ENCODE data around the gene ZW10.

Gene ZW10

GRCh38 chr11:113781682-113782081, 8.2 kb upstream of the ZW10 start:
- H3K4me3 ChIP-seq (ENCODE audit: low read depth, low read length), result no peak overlapping the region
- no peak for TF ChIP-seq CTCF (IDR thresholded peaks at IDR 0.05; ENCODE audit: low read depth, low read length)
- in situ Hi-C loops (cut with HindIII; ENCODE audit: low sequenced_read_pairs), result no loop called here
- DNase-seq (ENCODE audit: low read depth, low spot score), result no peak

- H3K4me3 ChIP-seq (ENCODE audit: low read depth, low read length), result no peak within 1 kb of the TSS
- TF ChIP-seq CTCF (IDR thresholded peaks at IDR 0.05; ENCODE audit: low read depth, low read length), result no peak
- in situ Hi-C loops (cut with HindIII; ENCODE audit: low sequenced_read_pairs), result no loop called here
- DNase-seq (ENCODE audit: low read depth, low spot score), result no peak
These were observed 6.0 kb upstream of the ZW10 start, which contains the start of gene CLDN25 for GRCh38 chr11:113779496-113779895. Gene CLDN25, plus strand, starts transcription at chr11:113779796. Its CDS starts 0 bp downstream, at chr11:113779796.

GRCh38 chr11:113778111-113778910, 4.8 kb upstream of the ZW10 start:
- in situ Hi-C loops (cut with HindIII; ENCODE audit: low sequenced_read_pairs), result no loop called here
- H3K4me3 ChIP-seq (ENCODE audit: low read depth, low read length), result no peak overlapping the region
- TF ChIP-seq CTCF (IDR thresholded peaks at IDR 0.05; ENCODE audit: low read depth, low read length), result no peak
- DNase-seq (ENCODE audit: low read depth, low spot score), result peak; percentile 30

GRCh38 chr11:113774174-113774503, 647 bp upstream of the ZW10 start:
- no peak for DNase-seq (ENCODE audit: low read depth, low spot score)
- in situ Hi-C loops (cut with HindIII; ENCODE audit: low sequenced_read_pairs), result no loop called here
- no peak for TF ChIP-seq CTCF (IDR thresholded peaks at IDR 0.05; ENCODE audit: low read depth, low read length)
- H3K4me3 ChIP-seq (ENCODE audit: low read depth, low read length), result peak overlapping the region; percentile 94

- DNase-seq (ENCODE audit: low read depth, low spot score), result no peak
- peak overlapping the region; percentile 94 for H3K4me3 ChIP-seq (ENCODE audit: low read depth, low read length)
- in situ Hi-C loops (cut with HindIII; ENCODE audit: low sequenced_read_pairs), result no loop called here
- TF ChIP-seq CTCF (IDR thresholded peaks at IDR 0.05; ENCODE audit: low read depth, low read length), result no peak
These were observed 438 bp downstream of the ZW10 start for GRCh38 chr11:113773092-113773415.

- in situ Hi-C loops (cut with HindIII; ENCODE audit: low sequenced_read_pairs), result no loop called here
- H3K4me3 ChIP-seq (ENCODE audit: low read depth, low read length), result no peak overlapping the region
- no peak for DNase-seq (ENCODE audit: low read depth, low spot score)
- TF ChIP-seq CTCF (IDR thresholded peaks at IDR 0.05; ENCODE audit: low read depth, low read length), result no peak
These were observed 1.5 kb downstream of the ZW10 start for GRCh38 chr11:113771964-113772363.

Measured in astrocyte of the spinal cord (primary cell).